Measurements from ENCODE around the gene ZBTB7C. TPM values are rescaled to one million over a fixed set of nuclear protein-coding genes. Genes with fewer than 3 reads are reported as not detected.

The ZBTB7C gene
- total RNA-seq, 3 donors from 2014 or later (not counting 1 experiment from before 2014, with no cell fraction given), result 0.07 TPM; not detected in 2

- 94% methylated on average over 12 of the region's 12 CpGs for WGBS (ENCODE audit: insufficient coverage)
- ATAC-seq (no peak), DNase-seq (no peak)
- intact Hi-C loops (cut with micrococcal nuclease), result no loop called here
- Mint-ChIP-seq H3K27me3 (ENCODE audit: low read depth in 2 of 2) (peaks cover 2 to 7% of the 10 kb centered on the region in 2 donors), H3K36me3 (no peaks in the 10 kb centered on the region), H3K4me3 (peak overlapping the region; percentile 22), H3K27ac (no peak overlapping the region), H3K4me1 (peaks cover 2 to 17% of the 10 kb centered on the region in 2 donors), H3K9me3 (no peaks in the 10 kb centered on the region)
- Histone ChIP-seq H3K9me3 (ENCODE audit: control insufficient read depth, insufficient read depth, low read length) (no peaks in the 10 kb centered on the region), H3K36me3 (ENCODE audit: control insufficient read depth, insufficient read depth, low read length) (no peaks in the 10 kb centered on the region), H3K27ac (ENCODE audit: low read length) (no peak overlapping the region), H3K4me1 (ENCODE audit: control insufficient read depth, insufficient read depth, low read length) (peaks cover 20% of the 10 kb centered on the region), H3K27me3 (ENCODE audit: control insufficient read depth, insufficient read depth, low read length) (peaks cover 9% of the 10 kb centered on the region), H3K4me3 (ENCODE audit: low read length) (no peak overlapping the region)
- TF ChIP-seq CTCF (IDR thresholded peaks at IDR 0.05), result no peak
Measured at GRCh38 chr18:48006415-48007175, 402.6 kb downstream of the ZBTB7C start.

GRCh38 chr18:48004577-48004976, 404.6 kb downstream of the ZBTB7C start:
- H3K27ac ChIP-seq (ENCODE audit: low read length), result no peak overlapping the region
- ATAC-seq (no peak), DNase-seq (no peak)
- H3K27me3 ChIP-seq (ENCODE audit: control insufficient read depth, insufficient read depth, low read length), result peaks cover 9% of the 10 kb centered on the region
- Mint-ChIP-seq H3K4me1 (peaks cover 5 to 14% of the 10 kb centered on the region in 2 donors), H3K4me3 (no peak overlapping the region), H3K36me3 (no peaks in the 10 kb centered on the region), H3K27ac (no peak overlapping the region), H3K27me3 (ENCODE audit: low read depth in 2 of 2) (peaks cover 0 to 5% of the 10 kb centered on the region in 2 donors), H3K9me3 (no peaks in the 10 kb centered on the region)
- no peaks in the 10 kb centered on the region for H3K9me3 ChIP-seq (ENCODE audit: control insufficient read depth, insufficient read depth, low read length)
- H3K4me3 ChIP-seq (ENCODE audit: low read length), result no peak overlapping the region
- TF ChIP-seq CTCF (IDR thresholded peaks at IDR 0.05), result no peak
- no peaks in the 10 kb centered on the region for H3K36me3 ChIP-seq (ENCODE audit: control insufficient read depth, insufficient read depth, low read length)
- peaks cover 20% of the 10 kb centered on the region for H3K4me1 ChIP-seq (ENCODE audit: control insufficient read depth, insufficient read depth, low read length)
- WGBS (ENCODE audit: insufficient coverage), result 81% methylated on average over 2 of the region's 2 CpGs
- intact Hi-C loops (cut with micrococcal nuclease), result no loop called here

GRCh38 chr18:48003426-48004349, 405.5 kb downstream of the ZBTB7C start:
- Mint-ChIP-seq H3K4me1 (peaks cover 5 to 9% of the 10 kb centered on the region in 2 donors), H3K4me3 (no peak overlapping the region), H3K36me3 (no peaks in the 10 kb centered on the region), H3K27ac (no peak overlapping the region), H3K9me3 (no peaks in the 10 kb centered on the region), H3K27me3 (ENCODE audit: low read depth in 2 of 2) (peaks cover 0 to 5% of the 10 kb centered on the region in 2 donors)
- 52% methylated on average over 10 of the region's 10 CpGs for WGBS (ENCODE audit: insufficient coverage)
- intact Hi-C loops (cut with micrococcal nuclease), result loop anchor here (1.0 kb wide), 1 partner anchor 33 kb away; no protein-coding TSS in a partner anchor
- Histone ChIP-seq H3K4me1 (ENCODE audit: control insufficient read depth, insufficient read depth, low read length) (peaks cover 20% of the 10 kb centered on the region), H3K27ac (ENCODE audit: low read length) (no peak overlapping the region), H3K36me3 (ENCODE audit: control insufficient read depth, insufficient read depth, low read length) (no peaks in the 10 kb centered on the region), H3K9me3 (ENCODE audit: control insufficient read depth, insufficient read depth, low read length) (no peaks in the 10 kb centered on the region), H3K27me3 (ENCODE audit: control insufficient read depth, insufficient read depth, low read length) (peaks cover 3% of the 10 kb centered on the region), H3K4me3 (ENCODE audit: low read length) (no peak overlapping the region)
- ATAC-seq (no peak), DNase-seq (no peak)
- no peak for TF ChIP-seq CTCF (IDR thresholded peaks at IDR 0.05)
